Myocyte (in vitro differentiated cells): ENCODE measurements around the gene DYTN. TPM values are rescaled to one million over a fixed set of nuclear protein-coding genes. Genes with fewer than 3 reads are reported as not detected.
A peak's percentile ranks its signal among the peaks of the same experiment; 100 is the strongest.

Experiments used
- DNase-seq: peaks from one replicate; pipeline ENCODE4 v3.0.0-alpha.2; 2012; ENCODE audit warnings: low read depth
- total RNA-seq: library from RNA; depleted of rRNA; stranded (reverse); fragments of >200 nt; gene quantifications from 2 replicates; pipeline ENCODE4 v1.2.3, GENCODE V29; 2014

DYTN gene
- total RNA-seq, 1 donor from 2014 or later, result not detected

DNA sequence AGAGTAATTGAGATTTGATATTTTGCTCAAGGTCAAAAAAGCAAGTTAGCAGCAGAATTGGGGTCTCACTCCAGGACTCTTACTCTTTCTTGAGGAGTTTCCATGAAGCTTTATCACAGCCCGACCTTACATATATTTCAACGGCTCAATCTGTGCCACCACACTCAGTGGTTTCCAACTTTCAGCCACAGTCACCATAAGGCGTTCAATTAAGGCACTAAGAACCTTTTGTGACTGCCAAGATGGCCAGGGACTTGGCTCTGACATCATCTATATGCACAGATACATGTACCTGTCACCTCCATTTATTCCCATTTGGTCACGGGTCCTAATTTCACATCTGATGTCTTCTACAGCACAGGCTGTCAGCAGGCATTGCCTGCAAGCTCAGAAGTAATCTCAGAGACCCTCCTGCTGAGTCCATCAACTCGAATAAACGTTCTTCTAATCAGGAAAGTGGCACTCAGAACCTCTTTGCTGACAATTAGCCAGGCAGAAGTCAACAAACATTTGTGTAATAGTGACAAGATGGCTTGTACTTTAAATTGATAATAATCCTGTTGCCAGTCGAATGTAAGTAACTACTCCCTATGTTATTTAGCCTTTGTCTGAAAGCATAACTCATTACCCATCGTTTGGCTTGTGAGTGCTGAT is 16.1 kb downstream of the DYTN start:
- DNase-seq, result no peak

DNA sequence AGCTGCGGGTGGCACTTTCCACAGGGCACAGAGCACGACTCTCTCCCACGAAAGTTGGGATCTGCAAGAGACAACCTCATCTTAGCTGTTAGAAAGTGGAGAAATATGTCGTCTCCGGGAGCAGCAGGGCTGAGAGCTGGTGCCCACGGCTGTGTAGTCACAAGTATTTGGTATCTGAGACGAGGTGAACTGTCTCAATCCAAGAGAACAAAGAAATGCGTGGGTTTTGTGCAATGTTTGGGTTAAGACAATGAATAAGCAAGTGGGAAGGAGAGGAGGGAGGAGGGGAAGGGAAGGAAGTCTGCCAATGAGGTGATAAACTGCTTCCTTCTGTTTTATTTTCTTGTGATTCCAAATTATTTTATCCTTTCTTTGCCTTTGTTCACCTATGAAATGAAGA is 18.0 kb downstream of the DYTN start:
- no peak for DNase-seq

DNA sequence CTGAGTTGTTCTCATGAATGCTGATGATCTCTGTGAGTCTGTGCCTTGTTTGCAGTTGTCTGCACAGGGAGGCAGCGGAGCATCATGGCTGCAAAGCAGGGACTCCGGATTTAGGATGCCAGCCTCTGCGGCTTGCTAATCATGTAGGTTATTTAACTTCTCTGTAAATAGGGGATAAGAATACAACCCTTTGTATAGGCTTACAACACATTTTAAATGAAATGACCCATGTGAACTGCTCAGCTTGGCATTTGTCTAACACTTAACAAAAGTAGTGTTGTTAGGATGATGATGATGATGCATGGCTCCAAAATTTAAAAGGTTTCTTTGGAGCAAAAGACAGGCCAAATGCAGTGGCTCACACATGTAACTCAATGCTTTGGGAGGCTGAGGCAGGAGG is 19.4 kb downstream of the DYTN start:
- no peak for DNase-seq

DNA sequence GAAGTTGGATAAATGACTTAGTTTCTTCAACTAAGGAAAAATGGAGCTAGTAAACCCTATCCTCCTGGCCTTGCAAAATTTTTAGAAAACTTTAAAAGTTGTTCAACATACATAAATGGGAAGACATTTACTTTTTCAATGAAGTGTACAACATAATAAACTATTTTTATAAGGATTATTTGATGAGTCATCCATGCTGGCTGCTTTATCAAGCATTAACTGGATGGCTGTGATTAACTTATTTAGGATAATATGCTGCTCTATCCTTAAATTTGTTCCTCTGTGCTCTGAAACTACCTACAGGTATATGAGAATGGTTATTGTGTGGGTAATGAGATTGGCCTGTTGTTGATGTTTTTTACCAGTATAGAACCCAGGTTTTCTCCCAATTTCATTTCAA is 21.3 kb downstream of the DYTN start:
- DNase-seq, result no peak

DNA sequence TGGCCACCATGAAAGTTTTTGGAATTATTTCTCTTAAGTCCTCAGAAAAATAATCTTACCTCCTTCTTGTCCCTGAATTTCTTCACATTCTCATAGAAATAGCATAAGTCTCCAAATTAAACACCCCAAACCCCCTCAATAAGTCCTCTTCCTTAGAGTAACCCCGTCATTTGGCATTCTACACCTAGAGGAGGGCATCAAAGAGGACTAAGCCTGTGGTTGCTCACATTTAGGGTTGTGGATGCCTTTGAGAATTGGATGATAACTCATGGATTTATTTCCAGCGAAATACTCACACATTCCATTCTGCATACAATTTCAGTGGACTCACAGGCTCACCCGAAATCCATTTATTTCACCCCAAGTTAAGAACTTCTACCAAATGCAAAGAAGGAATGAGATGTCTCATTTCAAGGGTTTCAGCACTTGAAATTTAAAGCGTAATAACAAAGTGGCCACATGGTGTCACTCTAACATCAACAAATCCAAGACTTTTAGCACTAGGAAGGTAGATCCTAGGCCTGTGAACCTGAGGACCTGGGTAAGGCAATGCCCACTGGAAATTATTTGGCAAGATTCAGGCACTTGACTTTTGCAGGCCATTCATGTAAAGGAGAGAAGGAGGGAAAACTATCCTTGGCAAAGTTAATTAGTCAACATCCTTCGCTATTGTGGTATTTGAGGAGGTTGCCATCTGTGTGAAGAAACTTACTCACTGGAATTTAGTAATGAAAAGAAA is 24.6 kb downstream of the DYTN start:
- DNase-seq, result peak; percentile 71

DNA sequence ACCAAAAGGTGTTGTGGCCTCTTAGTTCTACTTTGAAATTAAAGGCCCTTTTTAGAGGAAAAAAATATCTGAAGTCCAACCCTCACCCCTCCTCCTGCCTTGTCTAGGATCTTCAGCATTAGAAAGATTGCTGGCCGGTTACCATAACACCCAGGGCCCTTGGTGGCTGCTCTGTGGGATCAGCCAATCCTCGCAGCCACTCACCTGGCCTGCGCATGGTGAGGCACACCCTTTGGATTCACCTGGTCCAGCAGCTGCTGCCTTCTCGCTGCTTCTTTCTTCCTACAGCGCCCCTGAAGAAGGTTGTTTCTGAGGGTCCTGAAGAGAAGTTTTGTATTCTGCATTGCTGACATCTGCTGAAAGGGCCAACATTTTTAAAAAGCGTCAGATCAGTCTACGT is 25.2 kb downstream of the DYTN start:
- no peak for DNase-seq

DNA sequence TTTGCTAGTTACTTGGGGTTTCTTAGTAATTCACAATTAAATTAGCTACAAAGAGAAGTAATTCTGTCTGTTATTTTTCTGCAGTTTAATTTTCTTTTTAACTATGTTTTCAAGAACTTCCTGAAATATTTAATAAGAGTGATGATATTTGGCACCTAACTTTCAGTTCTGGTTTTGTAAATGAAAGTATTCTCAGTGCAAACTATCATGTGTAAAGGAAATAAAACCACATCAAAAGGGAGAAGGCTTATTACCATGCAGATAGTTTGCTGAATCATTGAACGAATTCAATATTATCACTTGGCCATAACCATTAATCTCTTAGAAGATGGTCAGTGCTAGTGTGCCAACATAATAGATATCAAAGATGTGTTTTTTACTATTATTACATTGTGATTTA is 29.2 kb downstream of the DYTN start:
- DNase-seq, result no peak

DNA sequence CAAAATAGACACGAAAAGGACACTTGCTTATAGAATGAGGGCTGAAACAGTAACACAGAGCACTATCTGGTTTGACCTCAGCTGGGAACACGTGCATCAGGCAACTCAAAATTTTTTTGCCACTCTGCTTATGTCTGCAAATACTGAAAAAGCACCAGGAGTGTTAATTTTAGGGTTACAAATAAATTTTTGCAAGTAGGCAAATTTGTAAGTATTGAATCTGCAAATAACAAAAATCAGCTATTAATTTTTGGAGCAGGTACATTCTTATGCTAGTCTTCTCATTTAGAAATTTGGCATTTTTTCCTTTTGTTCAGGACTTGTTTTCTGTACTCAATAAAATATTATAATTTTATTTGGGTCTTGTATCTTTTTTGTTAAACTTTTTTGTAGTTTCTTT is 29.7 kb downstream of the DYTN start:
- no peak for DNase-seq

DNA sequence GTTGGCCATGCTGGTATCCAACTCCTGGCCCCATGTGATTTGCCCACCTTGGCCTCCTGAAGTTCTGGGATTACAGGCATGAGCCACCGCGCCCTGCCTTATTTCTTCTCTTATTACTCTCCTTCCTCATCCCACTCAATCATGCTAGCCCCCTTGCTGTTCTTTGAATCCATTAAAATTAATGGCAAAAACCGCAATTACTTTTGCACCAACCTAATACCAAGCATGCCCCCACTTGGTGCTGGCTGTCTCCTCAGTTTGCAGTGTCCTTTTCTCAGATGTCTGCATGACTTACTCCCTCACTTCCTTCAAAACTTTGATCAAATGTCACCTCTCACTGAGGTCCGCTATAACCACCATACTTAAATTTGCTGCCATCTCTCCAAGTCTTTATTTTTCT is 34.6 kb downstream of the DYTN start:
- no peak for DNase-seq

DNA sequence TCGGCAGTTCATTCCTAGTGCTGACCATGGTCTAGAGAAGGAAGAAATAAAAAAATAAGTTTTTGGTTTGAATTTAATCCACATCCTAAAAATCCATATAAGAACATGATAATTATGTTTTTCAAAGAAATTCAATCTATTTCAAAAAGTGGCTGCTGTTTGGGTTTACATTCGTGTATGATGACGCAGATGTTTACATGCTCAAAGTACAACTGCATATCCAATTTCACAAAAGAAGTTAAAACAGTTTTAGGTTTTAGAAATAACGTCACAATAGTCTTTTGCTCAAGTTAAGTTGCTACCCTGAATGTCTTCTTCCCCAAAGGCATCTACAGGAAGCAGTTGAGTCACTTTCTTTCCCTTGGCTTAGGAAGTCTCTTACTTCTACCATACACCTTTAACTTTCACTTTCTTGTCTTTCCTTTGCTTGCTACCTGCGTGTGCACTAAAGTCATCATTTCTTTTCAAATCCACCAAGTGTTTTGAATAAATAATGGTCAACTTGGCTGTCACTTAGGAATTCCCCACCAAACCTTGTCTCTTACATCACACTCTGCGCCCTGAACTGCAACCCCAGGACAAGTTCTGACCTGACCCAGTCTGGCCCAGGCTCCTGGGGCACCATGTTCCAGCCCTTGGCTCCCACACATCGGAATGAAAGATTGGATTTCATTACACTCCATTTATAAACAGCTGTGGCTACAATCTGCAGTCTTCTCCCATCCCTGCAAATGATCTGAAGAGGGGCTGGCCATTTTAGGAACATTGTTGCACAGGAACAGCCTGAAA is 47.5 kb downstream of the DYTN start:
- no peak for DNase-seq

DNA sequence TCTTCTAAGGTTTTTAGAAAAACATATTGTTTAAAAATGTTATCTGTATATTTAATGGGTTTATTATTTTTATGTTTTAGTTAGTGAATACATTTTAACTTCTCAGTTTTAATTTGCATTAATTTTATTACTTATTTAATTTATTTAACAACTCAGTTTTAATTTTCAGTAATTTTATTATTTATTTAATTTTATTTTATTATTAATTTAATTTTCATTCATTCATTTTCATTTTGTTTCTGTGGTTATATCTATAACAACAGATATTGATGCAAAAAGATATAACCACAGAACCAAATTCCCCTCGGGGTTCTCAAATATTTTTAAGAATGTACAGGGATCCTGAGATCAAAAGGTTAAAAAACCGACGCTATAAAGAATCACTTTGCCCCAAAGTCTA is 52.9 kb downstream of the DYTN start:
- no peak for DNase-seq

DNA sequence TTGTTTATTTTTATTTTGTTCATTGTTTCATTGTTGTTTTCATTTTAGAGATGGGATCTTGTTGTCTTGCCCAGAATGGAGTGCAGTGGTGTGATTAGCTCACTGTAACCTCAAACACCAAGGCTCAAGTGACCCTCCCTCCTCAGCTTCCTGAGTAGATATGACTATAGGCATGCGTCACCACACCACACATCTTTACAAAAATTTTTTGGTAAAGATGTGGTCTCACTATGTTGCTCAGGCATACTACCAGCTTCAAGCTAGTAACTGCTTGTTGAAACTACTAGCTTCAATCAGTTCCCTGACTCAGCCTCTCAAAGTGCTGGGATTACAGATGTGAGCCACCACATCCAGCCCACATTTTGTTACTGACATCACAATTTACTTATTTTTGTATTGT is 61.1 kb downstream of the DYTN start:
- DNase-seq, result no peak

DNA sequence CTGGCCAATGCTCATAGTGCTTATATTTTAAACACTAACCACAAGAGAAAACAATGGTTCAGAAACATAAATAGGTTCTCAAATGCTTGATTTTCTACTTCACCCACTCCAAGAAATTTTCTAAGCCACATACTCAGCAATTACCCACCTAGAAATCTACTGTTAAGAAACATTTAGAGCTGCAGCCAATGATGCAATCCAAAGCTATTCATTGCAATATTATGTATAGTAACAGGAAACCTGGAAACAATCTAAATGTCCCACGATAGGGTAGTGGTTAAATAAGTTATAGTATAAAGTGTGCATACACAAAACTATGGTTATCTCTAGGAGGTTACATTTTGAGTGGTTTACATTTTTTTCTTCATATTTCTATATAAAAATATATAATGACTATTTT is 70.2 kb downstream of the DYTN start:
- no peak for DNase-seq

DNA sequence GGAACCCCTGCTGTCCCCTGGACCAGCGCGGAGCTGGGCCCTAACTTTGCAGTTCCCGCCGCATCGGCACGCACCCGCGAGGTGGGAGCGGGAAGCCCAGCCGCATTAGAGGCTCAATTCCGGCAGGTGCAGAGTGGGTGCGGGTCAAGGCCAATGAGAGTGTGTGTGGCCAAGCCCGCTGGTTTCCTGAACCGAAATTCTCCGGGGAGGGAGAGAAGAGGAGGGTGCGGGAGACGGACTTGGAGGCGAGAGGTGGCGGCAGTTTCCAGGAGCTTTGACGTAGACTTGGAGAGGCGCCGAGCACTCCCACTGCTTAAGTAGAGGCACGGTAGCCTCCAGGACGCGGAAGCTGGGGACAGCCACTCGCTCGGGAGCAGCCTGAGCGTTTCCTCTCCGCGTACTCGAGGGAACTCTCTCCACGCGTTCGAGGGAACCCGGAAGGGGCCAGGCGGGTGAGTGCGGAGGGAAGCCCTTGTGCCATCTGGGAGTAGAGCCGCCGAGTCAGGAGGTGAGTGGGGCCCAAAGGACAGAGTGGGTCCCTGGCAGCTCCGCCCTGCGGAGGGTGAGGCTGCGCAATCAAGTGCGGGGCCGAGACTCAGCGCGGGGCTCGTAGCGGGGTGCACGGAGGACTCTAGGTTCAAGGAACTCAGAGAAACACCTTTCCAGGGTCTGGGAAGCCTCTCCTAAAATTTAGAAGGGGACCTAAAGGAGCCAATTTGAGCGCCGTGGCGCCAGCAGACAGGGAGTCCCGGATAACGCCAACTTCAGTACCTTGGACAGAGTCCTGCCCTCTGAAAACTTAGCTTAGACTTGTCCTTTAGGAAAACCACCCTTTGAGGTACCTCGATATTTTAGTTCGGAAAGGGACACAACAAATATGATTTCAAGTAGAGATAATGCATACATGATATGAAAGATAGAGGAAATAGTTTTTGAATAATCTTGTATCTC is 75.8 kb downstream of the DYTN start, which contains the start of gene FAM237A:
TSS of gene FAM237A (plus strand) at position 413 of the 951 bp plus-strand sequence. CDS start 1,750 bp downstream, outside the sequence.
- peak; percentile 78 for DNase-seq

DNA sequence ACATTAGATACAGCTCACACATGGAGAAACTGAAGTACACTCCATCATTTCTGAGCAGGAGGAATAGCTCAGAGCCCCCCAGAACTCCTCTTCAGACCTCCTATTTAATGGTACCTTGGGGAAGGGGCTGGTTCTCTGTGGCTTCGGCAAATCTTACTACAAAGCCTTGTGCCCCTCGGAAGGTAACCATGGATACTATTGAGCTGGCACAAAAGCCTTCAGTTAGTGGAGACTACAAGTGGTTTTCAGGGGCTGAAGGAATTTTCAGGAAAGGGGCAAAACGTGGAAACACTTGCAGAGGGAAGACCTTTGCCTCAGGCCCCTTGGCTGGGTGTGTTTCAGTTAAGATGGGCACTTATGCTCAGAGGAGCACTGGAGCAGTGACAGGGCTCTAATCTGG is 77.0 kb downstream of the DYTN start:
- no peak for DNase-seq

DNA sequence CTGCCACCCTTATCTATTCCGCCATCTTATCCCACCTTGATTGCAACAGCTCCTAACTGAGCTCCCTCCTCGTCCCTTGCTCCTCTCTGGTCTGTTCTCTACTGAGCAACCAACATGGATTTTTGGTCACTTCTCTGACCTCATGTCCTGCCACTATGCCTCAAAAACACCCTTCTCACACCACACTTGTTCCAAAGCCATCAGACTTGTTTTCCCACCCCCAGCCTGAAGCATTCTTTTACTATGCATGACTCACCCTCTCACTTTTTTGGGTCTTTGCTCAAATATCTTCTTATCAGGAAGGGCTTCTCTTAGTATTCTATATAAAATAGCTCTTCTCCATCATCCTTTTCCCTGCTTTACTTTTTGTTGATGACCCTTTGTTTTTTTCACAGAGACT is 78.6 kb downstream of the DYTN start:
- no peak for DNase-seq

DNA sequence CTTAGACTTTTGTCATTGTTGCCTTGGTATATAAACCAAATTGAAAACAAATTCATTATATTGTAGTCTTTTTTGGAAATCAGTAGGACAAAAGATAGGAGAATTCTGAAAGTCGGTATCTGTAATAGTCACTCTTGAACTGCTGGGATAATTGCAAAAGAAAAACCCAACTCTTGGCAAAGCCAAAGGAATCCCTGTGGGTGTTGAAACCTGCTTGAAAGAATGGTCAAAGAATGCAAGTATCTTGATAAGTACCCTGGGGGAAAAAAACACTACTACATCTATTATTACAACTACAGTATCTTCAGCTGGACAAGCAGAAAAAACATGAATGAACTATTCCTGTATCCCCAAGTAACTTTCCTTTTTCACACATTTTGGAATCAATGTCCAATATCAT is 83.2 kb downstream of the DYTN start:
- DNase-seq, result no peak

DNA sequence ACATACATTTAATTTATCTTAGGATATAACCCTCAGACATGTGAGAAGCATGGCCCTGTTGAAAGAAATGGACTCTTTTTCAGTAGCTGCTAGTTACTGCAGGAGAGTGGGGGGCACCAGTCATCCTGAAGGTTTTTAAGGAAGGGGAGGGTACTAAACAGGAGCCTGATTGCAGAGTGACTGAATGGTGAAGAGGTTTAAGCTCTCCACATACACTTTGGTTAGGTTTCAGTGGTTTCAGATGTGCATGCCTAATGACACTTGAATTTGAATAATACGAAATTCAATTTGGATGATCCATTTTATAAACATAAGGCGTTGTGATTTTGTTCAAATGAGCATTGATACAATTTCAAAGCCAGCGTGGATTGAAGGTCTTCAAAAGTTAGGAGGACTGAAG is 86.9 kb downstream of the DYTN start:
- no peak for DNase-seq

DNA sequence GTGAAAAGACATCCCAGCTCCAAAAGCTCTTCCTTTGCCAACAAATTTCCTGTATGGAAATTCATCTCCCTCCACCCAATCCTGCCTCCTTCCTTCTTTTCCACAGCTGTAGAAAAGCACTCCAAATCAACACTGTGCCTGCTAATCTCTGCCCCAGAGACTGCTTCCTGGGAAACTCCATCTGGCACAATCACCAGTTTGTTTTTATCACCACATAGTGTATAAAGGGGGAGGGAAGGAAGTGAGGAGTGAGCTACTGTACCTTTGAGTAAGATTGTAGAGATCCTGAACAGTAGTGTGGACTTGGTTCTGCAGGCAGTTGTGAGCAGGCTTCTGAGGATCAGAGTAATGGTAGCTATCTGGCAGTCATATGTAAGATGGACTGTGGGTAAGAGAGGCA is 90.6 kb downstream of the DYTN start:
- no peak for DNase-seq

DNA sequence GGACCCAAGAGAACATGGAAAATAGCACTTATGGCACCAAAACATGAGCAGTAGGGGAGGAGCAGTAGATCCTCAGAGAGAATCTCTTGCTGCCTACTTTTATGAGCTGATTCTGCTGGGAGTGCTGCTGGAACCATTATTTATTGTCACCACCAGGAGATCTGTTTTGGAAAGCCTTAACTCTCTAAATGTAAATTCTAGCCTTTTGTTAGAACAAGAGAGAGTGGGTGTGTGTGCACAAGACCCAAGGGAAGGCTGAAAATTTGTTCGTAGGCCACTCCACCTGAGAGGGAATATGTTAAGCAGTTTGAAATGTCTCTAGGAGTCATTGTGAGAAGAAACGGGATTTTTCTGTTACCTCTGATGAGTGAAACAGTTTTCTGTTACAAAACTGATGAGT is 92.1 kb downstream of the DYTN start:
- no peak for DNase-seq

DNA sequence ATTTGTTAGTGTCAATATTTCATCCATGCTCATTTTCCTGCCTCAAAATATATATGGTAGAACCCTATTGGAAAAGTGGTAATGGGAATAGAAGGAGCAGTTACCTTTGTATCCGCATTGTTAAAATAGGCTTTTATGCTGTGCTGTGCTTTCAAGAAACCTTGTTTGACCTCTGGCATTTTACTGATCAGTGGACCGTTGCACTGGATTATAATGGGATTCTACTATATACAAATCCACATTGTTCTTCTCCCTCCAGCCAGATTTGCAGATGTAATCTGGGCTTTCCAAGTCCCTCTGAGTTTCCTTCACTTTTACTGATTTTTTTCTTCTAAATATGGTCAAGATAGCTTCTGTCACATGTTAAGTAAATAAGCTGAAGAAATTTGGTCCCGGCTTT is 99.2 kb downstream of the DYTN start:
- no peak for DNase-seq
